Keratinocyte (primary cell): ENCODE data around the gene GDPD5.

Experiments used
- EZH2 ChIP-seq: IDR thresholded peaks from one replicate; pipeline ENCODE4 v1.6.1; 2012; ENCODE audit warnings: inconsistent platforms, mild to moderate bottlenecking, low read length, moderate library complexity
- TF ChIP-seq, protein P1 (sequence below), 3 experiments: IDR thresholded peaks in 1 of 3; conservative IDR thresholded peaks in 1 of 3; optimal IDR thresholded peaks in 1 of 3; 2 replicates in 2 of 3; 3 replicates in 1 of 3; pipeline versions ENCODE3 to v1.5.1; 2011; ENCODE audit warnings: low read length in 3 of 3, mild to moderate bottlenecking in 3 of 3, moderate library complexity in 2 of 3, control low read depth in 1 of 3, inconsistent platforms in 1 of 3; ENCODE audit not compliant: insufficient read depth in 2 of 3; ENCODE audit errors: extremely low read depth in 1 of 3

DNA sequence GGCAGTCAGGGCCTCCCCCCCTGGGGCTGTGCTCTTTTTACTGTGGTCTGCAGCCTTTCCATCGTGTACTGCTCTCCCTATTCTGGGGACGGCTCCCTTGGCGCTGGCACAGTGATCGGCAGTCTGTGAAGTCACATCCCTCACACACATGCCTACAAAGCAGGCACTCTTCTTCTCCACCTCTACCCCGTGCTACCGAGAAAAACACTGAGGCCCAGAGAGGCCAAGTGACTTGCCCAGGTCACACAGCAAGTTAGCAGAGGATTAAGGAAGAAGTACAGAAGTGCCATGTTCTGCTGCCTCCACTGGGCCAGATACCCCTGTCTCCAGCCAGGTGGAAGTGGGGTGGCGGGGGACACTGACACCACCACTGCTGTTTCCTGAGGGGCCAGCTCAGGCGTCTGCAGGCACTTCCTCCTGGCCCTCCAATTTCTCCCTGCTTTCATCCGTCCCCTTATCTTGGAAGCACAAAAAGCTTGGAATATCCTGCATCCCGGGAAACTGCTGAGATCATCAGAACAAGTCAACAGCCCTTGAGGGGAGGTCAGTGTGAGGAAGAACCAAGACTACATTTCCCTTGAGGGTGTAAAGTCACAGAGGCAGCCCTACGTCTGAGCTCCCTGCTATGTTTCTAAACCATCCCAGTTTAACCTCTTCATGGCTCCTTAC lies 62.5 kb downstream of the GDPD5 start:
- TF ChIP-seq, protein P1, sequence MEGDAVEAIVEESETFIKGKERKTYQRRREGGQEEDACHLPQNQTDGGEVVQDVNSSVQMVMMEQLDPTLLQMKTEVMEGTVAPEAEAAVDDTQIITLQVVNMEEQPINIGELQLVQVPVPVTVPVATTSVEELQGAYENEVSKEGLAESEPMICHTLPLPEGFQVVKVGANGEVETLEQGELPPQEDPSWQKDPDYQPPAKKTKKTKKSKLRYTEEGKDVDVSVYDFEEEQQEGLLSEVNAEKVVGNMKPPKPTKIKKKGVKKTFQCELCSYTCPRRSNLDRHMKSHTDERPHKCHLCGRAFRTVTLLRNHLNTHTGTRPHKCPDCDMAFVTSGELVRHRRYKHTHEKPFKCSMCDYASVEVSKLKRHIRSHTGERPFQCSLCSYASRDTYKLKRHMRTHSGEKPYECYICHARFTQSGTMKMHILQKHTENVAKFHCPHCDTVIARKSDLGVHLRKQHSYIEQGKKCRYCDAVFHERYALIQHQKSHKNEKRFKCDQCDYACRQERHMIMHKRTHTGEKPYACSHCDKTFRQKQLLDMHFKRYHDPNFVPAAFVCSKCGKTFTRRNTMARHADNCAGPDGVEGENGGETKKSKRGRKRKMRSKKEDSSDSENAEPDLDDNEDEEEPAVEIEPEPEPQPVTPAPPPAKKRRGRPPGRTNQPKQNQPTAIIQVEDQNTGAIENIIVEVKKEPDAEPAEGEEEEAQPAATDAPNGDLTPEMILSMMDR (optimal IDR thresholded peaks at IDR 0.05 in 1 of 3, IDR thresholded peaks at IDR 0.05 in 1 of 3, conservative IDR thresholded peaks at IDR 0.05 in 1 of 3; ENCODE audit: extremely low read depth in 1 of 3, insufficient read depth in 2 of 3, low read length in 3 of 3), result no peak
- no peak for TF ChIP-seq EZH2
